ENCODE measurements around the gene GRIP2.
"Not testable (repeated sequence)": the region's sequence is repeated elsewhere in the genome, so short reads cannot be mapped to it uniquely, and the experiment has no call there.

Gene GRIP2

DNA sequence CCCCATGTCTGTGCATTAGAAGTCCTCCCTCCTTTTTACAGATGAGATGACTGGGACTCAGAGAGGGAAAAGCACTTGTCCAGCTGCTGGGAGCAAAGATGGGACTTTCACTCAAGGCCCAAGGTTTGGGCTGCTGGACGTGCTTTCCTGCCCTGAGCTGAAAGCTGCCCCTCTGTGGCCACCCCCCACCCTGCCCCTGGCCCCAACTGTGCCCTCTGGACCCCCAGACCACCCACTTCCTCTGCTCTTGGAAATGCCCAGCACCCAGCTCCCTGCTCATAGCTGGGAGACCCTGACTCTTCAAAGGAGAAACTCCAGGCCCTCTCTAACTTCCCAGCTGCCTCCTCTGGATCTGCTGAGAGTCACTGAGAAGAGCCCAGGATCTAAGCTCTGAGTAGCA, 20.7 kb downstream of the GRIP2 start:
- no peak for DNase-seq

DNA sequence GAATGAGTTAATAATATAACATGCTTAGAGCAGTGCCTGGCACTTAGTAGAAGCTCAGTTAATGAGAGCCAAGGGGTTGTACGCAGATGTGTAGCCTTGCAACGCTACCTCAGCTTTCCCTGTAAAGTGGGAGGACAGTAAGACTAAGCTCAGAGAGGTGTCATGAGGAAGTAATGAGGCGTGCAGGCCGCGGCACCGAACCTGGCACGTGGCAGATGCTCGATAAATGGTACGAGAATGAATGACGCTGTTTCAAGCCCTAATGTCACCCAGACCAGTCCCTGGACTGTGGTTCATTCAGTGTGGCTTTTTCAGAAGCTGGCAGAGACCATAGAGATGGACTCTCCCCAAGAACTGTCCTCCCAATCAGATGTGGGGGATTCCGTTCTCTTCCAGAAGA, 21.2 kb downstream of the GRIP2 start:
- DNase-seq = no peak

DNA sequence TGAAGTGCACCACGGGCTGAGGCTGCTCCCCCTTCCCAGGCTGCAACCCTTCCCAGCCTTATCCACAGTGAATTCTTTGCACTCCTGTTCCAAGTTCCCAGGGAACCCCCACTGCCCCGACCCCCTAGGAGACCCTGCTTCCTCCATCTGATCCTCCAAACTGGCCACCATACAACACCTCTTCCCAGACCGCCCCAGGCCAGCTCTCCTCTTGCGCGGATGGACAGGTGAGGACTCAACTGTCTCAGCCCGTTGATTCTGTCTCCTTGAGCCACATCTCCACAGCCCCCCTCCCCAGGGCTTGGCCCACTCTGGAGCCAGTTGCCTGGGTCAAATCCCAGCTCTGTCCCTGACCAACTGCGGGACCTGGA, 21.7 kb downstream of the GRIP2 start:
- no peak for DNase-seq

DNA sequence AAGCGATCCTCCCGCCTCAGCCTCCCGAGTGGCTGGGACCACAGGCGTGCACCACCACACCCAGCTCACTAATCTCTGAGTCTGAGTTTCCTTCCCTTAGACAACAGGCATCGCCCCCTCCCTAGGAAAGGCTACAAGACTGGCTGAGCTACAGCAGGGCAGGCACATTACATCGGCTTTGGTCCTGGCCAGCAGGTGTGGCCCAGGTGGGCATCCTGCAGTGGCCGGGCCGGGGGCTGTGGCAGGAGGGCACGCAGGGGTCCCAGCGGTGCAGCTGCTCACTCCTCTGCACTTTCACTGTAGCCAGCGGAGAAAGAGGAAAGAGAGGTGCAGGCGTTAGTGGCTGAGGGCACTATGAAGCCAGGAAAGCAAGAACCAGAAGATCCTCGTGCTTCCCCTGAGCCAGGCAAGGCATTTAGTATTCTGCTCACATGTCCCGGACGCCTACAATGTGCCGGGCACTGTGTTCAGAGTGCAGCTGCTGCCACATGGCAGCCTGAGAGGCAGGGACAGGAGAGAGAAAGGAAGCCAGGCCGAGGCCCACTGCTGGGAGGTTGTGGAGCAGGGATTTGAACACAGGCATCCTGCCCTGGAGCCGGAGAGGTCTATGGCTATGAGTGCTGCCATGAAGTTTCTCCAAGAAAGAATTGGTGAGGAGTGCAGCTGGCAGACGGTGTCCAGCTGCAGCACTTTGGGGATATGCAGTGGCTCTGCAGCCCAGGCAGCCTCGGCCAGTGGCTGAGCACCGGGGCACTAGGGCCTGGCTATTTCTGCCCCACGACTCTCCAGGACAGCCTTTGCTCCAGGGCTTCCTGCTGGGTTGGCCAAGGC, 22.3 kb downstream of the GRIP2 start:
- no peak for DNase-seq

DNA sequence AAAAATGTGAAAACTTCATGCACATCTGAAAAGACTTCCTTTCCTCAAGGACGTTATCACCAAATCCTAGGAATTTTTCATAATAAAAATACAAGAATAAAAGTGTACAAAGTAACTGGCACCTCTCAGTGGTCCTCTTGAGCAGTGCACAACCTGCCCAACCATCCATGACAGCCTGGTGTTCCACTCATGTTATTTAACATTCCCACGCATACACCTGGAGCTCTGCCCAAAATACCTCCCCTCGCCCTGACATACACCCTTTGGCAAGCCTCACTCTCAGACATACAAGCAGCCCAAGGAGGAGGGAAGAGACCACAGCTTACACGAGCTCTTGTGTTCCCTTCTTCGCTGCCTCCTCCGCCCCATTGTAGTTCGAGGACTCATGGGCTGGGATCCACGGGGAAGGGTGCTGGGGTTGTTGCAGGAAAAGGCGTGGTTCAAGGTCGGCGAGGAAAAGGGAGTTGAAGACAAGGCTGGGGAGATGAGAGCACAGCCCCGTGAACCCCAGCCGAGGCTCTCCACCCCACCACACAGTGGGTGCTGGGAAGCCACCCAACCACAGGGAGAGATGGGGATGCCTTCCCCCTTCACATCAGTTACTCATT, 23.3 kb downstream of the GRIP2 start:
- no peak for DNase-seq

DNA sequence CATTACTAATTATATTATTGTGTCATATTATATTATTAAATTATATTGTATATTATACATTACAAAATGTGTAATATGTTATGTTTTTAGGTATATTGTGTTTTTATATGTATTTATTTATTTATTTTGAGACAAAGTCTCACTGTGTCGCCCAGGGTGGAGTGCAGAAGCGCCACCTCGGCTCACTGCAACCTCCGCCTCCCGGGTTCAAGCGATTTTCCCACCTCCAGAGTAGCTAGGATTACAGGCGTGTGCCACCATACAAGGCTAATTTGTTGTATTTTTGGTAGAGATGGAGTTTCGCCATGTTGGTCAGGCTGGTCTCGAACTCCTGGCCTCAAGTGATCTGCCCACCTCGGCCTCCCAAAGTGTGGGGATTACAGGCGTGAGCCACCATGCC, 24.6 kb downstream of the GRIP2 start:
- not testable (repeated sequence) for DNase-seq

DNA sequence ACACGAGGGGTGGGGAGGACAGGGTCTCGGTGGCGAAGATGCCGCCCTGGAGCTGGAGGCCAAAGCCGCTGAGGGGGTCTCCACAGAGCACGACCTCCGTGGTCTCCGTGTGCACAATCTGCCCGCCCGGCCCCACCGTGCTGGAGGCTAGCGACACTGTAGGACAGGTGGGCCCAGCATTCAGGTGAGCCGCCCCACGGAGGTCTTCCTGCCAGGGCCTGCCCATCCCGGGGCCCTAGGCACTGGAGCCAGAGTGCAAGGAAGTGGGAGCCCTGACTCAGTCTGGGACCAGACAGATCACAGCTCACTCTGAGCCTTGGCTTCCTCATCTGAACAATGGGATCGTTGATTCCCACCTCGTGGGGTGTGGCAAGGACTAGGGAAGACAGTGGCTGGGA, 25.8 kb downstream of the GRIP2 start:
- DNase-seq = no peak

DNA sequence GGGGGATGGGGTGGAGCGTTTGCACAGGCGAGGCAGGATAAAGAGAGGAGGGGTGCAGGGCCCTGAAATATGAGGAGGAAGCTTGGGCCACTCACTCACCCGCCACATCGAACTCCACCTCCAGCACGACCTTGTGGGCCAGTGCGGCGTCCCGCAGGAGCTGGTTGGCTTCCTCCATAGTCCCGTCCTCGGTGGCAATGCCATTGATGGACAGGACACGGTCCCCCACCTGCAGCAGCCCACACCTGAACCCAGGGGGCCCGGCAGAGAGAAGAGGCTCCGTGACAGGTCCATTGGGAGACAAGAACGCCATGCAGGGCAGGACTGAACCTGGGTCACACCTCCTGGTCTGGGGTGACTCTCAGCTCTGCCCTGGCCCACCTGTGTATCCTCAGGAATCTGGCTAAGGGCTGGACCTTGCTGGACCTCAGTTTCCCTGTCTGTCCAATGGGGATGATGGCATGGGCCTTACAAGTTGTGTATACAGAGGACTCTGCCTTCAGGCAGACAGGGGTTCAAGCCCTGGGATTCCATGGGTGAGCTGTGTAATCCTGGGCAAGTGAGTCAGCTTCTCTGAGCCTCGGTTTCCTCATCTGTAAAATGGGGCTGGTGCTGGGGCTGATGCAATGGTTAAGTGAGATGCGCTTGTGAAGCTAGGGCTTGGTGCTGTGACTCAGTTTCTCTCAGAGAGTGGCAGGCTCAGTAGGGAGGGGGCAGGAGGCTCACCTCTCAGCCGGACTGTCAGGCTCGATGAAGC, 26.4 kb downstream of the GRIP2 start:
- DNase-seq = no peak

DNA sequence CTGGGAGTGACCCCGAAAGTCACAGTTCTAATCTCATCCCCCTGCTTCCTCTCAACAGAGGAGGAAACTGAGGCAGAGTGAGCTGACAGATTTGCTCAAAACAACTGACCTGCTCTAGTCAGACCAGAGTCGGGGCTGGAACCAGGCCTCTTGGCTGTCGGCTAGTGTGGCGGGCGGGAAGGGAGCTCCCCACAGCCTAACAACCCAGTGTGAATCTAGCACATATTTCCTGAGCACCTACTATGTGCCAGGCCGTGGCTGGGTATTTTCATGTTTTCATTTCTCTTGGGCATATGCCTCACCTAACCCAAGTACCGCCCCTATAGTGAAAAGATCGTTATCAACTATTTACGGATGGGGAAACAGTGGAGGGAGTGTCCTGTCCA, 27.2 kb downstream of the GRIP2 start:
- DNase-seq = no peak

DNA sequence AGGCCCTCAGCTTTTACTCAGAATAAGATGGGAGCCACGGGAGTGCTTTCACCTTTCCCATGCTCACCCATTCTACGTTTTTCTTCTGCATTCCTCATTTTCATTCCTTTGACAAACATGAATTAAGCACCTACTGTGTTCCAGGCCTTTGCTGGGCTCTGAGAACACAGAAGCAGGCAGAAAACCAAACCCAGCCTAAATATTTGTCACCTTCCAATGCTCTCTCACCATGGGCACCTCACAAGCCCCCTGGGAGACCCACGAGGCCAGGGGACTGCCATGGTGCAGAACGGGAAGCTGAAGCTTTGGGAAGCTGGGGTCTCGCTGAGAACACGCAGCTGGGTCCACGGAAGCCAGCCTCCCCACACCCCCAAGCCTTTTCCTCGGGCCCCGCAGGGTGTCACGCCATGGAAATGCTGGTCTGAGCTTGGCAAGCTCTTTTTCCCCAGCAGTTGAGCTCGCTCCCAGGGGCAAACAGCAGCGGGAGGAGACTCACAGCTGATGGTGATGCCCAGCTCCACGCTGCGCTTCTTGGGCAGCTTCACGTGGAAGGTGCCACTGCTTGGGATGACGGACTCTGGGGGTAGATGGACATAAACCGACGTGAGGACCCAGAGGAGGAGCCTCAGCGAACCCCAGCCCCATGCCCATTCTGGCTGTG, 27.7 kb downstream of the GRIP2 start:
- no peak for DNase-seq

DNA sequence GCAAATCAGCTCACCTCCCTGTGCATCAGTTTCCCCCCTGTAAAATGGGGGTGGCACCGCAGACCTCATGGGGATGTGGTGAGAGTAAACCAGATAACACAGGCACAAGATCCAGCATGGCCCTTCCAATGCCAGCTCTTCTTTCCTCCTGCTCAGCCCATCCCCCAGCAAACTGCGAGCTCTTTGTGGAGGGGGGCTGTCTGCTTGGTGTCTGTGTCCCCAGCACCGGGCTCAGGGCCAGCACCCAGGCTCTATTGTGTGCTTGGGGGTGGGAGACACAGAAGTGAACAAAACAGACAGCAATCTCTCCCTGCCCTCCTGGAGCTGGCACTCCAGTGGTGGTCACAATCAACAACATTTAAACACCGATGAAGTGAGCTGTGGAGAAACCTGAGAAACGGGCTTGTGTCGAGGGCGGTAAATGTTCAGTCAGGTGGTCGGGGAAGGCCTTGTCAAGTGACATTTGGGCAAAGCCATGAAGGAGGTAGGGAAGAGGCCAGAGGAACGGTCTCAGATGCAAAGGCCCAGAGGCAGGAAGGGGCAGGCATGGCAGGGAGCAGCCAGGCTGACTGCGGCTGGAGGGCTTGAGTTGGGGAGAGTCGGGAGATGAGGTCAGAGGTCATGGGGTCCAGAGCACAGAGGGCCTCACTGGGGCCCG, 28.4 kb downstream of the GRIP2 start:
- DNase-seq = no peak

DNA sequence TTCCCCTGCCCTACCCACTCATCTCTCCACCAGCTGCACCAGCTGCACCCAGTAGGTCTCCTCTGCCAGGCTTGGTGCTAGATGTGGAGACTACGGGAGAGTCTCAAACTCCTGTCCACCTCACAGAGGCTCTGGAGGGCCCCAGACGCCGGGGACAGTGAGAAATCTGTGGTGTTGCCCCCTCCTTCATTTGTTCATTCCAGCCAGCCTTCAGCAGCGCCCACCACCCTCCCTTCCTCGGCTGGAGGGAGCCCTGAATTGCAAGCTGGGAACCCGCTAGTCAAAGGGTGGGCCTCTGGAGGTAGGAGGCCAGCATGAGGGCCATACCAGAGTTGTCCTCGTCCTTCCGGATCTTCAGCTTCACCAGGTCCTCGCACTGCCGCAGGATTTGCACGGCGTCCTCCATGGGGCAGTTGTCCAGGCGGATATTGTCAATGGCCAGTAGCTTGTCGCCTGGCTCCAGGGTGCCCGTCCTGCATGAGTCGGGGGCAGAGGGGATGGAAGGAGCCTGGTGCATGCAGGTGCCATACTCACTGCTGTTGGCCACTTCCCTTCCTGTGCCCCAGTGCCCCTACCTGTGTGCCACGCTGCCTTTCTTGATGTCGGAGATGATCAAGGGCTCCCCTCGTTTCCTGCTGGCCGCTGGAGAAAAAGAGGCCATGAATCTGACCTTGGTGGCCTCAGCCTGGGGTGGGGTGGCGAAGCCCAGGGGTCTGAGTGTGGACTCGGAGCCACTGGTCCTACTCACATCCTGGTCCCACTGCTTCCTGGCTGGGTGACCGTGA, 29.1 kb downstream of the GRIP2 start:
- DNase-seq = no peak

DNA sequence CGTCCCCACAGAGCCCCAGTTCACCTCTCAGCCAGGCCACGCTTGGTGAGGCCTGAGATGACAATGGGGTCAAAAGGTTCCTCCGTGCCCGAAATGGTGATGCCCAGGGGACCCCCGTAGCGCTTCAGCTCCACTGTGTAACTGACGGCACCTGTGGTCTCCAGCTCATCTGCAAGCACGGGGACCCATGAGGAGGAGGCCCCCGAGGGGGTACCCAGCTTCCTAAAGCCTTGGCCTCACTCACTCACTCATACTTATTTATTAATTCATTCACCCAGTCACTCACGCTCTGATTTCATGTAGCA, 30.4 kb downstream of the GRIP2 start:
- no peak for DNase-seq

DNA sequence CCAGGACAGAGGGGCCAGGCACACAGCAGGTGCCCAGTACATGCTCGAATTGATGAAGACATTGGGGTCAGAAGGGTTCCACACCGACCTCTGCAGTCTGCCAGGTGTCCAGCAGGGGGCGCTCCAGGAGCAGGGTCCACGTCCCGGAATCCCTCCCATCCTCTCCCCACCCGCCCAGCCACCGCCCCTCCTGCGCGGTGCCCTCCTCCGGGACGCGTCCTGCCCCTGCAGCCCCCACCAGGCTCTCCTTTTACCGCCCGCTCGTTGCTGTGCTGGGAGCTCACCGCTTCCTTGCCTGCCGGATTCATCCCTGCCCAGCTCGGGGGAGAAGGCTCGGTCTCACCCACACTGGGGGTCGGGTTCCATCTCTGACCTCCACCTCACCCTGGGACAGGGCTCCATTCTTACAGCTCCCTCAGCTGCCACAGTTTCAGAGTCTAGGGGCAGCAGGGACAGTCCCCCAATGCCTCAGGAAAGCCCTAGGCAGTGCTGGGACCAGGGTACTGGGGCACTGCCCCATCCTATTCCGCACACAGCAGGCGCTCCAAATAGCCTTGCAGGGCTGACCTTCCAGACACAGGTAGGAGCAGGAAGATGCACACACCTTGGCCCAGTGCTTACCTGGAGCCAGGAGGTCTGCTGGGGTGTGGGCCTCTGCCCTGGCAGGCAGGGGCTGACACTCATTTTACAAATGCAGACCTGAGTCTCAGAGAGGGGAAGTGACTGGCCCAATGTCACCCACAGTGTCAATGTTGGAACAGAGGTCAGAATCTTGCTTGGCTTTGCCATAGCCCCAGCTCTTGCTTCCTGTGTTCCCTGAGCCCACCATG, 31.0 kb downstream of the GRIP2 start:
- peak; percentile 84 for DNase-seq

DNA sequence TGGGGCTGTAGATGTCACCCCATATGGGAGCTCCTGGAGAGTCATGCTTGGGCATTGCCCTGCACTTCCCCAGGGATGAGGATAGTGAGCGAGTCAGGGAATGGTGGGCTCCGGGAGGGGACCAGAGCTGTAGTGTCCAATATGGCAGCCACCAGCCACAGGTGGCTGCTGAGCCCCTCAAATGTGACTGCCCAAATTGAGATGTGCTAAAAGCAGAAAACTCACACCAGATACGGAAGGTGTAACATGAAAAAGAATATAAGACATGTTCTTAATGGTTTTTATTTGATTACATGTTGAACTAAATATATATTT, 31.7 kb downstream of the GRIP2 start:
- no peak for DNase-seq

DNA sequence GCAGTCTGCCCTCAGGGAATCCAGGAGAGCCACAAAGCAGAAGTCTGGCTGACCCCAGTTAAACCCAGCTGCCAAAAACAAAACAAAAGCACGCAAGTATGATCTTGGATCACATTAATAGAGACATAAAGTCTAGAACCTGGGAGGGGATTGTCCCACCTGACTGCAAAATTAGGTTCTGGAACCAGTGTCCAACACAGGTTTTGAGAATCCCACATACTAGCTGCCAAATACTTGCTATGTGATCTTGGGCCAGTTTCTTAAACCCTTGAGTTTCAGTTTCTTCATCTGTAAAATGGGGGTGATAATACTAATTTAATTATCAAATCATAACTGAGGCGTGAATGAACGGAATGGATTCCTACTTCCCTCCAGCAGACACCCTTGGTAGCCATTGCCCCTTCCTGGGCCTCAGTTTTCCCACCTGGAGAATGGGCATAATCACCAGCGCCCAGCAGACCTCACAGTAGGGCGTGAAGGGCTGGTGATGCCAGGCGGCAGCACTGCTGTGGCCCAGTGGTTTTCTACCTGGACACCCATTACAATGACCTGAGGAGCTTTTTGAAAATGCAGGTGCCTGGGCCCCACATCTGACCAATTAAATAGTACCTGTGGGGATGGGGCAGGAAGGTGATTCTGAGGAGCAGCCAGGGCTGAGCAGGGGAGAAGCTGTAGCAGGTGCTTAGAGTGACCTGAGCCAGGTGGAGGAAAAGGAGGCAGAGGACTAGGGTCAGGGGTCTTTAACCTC, 32.2 kb downstream of the GRIP2 start:
- no peak for DNase-seq

DNA sequence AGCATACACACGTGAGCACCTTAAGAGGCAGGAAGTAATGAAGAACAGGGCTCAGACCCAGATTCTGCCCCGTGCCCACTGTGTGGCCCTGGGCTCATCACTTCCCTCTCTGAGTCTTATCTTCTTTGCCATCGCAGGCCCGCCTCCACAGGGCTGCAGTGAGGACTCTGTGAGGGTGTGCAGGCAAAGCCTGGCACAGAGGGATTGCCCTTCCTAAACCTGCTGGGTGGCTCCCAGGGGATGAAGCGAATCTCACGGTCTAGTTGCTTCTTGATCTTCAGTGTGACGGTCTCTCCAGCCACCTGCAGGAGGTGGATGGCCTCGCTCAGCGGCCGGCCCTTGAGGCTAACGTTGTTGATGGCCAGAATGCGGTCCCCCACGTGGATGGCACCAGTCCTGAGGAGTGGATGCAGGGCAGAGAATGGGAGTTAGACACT, 32.8 kb downstream of the GRIP2 start:
- DNase-seq = no peak

DNA sequence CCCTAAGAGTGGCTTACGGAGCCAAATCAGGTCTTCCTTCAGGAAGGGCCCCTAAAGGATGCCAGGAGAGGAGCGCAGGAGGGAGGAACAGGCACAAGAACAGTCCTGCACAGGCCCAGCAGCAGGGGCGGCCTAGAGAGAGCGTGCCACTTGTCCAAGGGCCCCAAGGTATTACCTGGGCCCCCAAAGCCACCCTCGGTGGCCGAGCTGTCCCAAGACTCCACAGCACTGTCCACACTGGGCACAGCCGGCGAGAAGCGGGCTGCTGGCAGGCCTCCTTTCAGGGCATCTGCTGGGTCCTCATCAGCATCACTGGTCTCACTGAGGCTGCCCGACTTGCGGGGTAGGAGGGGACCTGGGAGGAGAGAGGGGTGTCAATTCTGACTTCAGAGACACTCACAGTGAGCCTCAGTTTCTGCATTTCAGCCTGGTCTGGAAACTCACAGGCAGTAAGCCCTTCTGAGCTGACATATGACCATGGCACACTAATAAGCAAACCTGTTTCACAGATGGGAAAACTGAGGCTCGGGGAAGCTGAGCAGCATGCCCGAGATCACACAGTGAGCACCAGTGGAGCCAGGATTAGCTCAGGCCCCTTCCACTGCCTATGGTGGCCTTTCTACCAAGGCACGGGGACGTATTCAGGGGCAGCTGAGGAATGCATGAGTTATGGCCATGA, 33.4 kb downstream of the GRIP2 start:
- DNase-seq = no peak

DNA sequence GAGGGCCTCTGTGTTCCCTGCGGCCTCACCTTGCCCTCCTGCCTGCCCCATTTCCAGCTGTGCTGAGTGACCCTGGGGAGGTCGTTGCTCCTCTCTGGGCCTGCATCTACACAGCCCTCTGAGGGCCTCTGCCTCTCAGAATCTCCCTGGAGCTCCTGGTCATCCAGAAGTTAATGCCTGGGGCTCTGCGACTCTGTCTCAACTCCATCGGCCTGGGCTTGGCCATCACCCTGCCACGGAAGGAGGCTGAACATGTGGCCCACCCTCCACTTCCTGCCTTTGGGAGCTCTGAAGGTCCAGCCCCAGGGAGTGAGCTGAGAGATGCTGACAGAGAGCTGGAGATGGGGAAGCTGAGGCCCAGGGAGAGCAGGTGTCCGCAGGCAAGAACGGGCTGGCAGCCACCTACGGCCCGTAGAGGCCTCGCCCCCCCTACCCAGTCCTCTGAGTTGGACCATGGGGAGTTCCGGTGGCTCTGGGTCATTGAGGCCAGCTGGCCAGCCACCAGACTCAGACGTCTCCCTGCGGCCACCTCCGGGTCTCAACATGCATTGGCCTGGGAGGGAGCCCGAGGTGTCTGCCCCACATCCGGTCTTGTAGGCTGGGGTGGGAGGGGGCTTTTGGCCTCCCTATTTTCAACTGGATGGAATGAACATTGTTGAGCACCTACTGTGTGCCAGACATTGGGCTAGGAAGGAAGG, 34.2 kb downstream of the GRIP2 start:
- DNase-seq = no peak
